Measurements from ENCODE around the gene TRAIP.
A peak's percentile ranks its signal among the peaks of the same experiment; 100 is the strongest.
"Not testable (repeated sequence)": the region's sequence is repeated elsewhere in the genome, so short reads cannot be mapped to it uniquely, and the experiment has no call there.

TRAIP gene

DNA sequence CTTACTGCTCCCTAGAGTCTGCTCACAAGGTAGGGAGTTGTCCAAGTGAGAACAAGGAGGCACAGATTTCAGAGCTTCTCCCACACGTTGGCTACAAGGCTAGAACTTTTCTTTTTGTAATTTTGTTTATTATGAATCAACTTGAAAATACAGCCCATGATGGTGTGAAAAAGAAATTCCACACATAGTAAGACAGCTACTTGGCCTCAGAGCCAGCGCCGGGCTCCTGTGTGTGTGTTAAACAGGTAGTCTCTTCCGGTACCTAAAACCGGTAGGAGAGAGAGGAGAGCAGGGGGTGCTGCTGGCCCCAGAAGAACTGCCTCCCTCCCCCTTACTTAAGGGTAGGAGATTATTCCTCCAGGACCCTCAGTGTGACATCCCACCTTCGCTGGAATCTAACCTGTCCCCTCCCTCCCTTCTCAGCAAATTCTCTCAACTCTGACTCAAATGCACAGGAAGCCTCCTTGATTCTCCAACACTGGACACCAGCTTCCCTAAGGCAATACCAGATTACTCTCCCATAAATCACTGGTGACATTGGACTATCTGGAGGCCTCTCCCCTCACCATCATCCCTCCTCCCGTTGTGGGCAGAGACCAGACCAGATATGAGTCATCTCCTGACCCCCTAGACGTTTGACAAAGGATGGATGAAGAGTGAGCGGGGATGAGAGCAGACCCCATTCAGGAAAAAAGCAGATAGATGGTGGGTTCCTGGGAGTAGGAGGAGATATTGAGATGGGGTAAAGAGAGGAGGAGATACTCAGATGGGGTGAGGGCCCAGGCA, 65.5 kb downstream of the TRAIP start:
- no peak for DNase-seq

- DNase-seq = no peak
Measured at GRCh38 chr3:49788056-49788455, 68.3 kb downstream of the TRAIP start.

DNA sequence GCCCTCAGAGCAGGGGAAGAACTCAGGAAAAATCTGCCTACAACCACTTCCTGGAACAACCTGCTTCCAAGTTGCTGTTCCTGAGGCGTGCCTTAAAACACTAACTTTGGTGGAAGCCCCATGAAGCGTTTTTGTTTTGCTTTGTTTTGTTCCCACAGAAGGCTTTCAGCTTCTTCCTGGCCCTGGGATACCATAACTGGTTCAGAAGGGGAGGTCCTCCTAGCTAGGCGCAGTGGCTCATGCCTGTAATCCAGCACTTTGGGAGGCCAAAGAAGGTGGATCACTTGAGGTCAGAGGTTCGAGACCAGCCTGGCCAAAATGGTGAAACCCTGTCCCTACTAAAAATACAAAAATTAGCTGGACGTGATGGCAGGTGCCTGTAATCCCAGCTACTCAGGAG, 68.8 kb downstream of the TRAIP start:
- DNase-seq = no peak

DNA sequence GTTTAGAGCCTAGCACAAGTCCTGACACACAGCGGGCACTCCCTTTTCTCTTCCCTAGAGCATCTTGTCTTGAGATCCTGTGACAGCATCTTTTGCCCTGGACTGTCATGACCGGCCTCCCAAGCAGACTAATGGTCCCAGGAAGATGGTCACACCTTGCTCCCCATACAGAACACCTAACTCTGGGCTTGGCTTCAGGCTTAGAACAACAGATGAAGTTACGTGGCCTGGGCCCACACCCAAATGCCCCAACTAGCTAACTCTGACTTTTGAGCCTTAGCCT, 69.2 kb downstream of the TRAIP start:
- DNase-seq = no peak

DNA sequence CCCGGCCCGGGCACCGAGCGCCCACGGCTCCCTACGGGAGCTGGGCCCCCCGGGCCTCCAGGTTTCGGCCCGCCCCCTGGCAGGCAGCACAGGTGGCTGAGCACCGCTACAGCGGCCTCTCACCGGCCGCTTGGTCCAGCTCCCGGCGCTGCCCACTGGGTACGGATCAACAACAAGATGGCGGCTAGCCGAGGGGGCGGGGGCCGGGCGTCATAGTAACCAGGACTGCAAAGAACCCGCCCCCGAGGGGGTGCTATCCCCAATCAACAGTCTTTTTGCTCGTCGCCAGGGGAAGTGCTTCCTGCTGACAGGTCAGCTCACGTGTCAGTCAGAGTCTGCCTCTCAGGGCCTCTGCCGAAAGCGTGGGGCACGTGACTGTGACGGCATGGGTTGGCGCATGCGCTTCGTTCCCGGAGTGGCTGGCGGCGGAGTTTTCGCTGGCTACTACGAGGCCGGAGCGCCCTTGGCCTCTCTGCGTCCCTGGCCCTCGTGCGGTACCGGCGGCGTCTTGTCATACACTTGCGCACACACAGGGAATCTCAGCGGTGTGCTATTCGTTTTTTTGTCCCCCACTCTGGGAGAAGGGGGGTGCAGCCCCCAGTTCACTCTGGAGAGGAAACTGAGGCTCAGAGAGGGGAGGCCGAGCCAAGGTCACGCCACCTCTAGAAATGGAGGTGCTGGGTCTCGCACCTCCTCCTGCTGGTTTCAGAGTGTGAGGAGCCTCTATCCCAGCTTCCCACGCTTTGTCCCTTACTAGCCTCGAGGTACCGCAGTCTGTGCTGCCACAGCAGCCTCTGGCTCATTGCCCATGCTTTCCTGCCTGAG, 69.8 kb downstream of the TRAIP start, which contains the start of gene IP6K1:
TSS of gene IP6K1 (minus strand) at position 186 of the 825 bp plus-strand sequence. CDS start 38,502 bp downstream, outside the sequence.
- DNase-seq = peak; percentile 99

DNA sequence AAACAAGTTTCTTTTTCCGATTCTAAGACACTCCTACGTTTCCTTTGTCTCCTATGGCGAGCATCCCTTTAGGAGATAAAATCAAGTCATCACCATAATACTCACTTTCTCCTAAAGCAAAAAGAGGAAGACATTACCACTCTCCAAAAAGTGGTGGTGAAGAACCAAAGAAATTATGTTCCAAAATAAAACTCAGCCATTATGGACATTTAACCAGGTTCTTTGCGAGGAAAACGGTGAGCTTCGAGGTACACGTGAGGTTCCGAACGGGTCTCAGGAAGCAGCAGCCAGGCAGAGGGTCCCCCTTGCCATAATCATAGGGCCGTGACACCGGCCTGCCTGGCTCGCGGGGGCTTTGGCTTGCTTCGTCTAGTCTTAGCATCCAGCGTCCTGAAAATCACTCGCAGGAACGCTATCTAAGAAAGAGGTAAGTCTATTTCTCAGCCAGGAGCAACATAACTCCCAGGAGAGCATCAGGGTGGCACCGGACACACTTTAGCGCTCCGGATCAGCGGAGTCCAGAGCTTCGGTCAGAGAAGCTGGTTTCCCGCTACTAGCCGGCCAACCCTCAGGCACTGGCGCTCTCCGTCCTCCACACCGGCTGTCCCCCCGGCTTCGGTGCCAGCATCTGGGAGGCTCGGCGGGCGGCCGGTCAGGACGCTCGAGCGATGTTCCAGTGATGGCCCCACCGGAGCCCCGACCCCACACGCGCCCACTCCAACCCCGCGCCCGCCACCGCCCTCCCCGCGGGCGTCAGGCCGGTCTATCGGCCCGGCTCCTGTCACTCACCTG, 70.6 kb downstream of the TRAIP start:
- peak; percentile 46 for DNase-seq

DNA sequence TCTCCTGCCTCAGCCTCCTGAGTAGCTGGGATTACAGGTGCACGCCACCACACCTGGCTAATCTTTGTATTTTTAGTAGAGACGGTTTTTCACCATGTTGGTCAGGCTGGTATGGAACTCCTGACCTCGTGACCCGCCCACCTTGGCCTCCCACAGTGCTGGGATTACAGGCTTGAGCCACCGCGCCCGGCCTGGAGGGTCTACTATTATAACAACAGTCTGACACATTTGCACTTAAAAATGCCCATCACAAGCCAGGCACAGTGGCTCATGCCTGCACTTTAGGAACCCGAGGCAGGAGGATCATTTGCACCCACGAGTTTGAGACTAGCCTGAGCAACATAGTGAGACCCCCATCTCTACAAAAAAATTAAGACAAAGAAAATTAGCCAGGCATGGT, 74.1 kb downstream of the TRAIP start:
- DNase-seq = not testable (repeated sequence)

GRCh38 chr3:49781415-49782199, 74.8 kb downstream of the TRAIP start:
- no peak for DNase-seq

DNA sequence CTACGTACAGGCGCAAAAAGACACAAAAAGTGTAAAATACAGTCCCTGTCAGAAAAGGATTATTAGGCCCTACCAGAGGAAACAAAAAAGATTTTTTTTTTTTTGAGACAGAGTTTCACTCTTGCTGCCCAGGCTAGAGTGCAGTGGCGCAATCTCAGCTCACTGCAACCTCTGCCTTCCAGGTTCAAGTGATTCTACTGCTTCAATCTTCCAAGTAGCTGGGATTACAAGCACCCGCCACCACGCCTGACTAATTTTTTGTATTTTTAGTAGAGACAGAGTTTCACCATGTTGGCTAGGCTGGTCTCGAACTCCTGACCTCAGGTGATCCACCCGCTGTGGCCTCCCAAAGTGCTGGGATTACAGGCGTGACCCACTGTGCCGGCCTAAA, 75.4 kb downstream of the TRAIP start:
- DNase-seq = not testable (repeated sequence)

DNA sequence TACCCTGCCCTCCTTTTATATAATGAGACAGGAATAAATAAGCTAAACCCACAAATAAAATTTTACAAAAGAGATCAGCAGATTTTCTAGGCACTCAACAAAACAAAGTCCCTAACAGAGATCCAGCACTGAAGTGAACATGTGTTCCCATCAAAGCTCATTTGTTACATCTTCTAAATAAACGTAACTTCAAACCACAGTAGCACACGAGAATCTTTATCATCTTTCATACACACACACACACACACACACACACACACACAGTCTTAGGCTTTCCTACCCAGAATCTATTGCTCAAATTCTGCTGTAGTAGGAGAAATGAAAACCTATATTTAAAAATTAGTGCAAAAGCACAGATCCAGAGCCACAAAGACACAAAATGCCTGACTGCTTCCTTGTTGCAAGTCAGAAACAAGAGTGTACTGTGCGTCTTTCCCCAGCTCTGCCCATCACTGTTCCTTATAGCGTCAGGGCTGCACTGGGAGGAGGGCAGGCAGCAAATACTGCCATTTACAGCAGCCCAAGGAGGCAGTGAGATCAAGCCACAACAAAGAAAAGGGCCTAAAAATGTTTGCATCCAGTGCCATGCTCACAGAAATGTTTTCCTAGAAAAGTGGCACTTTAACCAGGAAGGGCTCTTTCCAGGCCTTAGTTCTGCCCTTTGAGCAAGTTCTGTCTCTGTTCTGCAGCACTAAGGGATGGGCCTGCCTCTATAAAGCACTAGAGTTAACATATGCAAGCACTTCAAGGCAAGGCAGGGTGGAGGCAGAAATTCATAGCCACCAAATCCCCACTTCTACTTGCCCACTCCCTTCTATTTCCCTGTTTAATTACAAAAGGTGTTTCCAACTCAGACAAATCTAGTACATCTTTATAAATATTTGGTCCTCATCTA, 76.0 kb downstream of the TRAIP start:
- no peak for DNase-seq

DNA sequence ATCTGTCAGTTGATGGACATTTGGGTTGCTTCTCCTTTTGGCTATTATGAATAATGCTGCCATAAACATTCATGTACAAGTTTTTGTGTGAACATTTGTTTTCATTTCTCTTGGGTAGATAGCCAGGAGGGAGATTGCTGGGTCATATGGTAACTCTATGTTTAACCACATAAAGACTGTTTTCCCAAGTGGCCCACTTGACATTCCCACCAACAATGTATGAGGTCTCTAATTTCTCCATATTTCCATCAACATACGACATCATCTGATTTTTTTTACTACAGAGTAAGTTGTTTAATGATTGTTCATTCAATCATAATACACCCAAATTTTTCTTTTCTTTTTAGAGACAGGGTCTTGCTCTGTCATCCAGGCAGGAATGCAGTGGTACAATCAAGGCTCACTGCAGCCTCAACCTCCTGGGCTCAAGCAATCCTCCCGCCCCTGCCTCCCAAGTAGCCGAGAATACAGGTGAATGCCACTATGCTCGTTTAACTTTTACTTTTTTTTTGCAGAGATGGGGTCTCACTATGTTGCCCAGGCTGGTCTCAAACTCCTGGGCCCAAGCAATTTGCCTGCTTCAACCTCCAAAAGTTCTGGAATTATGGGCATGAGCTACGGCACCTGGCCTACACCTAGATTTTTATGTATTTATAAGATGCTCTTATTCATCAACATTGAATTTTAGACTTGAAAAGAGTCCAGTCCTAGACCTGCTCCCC, 76.8 kb downstream of the TRAIP start:
- no peak for DNase-seq

All from T1000 (cell line).